SW 1271 (cell line): ENCODE data around the gene GJB3.
"Not testable (repeated sequence)": the region's sequence is repeated elsewhere in the genome, so short reads cannot be mapped to it uniquely, and the experiment has no call there.

Source experiments
- DNase-seq, 2 experiments: peaks; one replicate each; lab custom pipeline; 2025; lab: John Stamatoyannopoulos, UW

Gene GJB3

GRCh38 chr1:34761176-34761761, 19.7 kb upstream of the GJB3 start:
- DNase-seq, result no peak

GRCh38 chr1:34761776-34762307, 19.2 kb upstream of the GJB3 start:
- no peak for DNase-seq

DNA sequence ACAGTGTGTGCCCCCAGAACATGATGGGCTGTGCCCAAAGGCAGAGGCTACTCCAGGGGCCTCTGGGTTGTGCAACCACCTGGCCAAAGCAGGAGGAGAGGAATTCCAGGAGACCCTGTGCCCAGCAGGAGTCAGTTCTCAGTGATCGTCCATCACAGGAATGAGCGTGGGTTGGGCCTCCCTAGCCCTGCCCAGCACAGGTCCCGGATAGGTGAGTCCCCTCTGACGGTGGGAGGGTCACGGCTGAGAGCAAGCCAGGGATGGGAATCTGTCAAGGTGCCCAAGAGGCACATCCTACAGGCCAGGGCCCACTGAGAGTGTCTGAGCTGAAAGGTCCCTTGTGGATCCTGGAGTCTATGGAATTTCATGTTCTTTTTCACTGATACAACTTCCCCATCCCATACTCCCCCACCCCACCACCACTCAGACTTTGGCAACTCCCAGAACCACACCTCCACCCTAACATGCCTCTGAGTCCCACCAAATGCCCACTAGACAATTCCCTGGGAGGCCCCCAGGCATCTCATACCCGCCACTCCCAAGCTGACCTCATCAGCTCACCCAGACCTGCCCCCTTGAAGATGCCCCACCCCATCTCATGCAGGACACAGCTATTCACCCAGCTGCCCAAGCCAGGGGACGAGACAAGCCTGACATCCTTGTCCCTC, 18.4 kb upstream of the GJB3 start:
- peak in 1 of 2 experiments; percentile 25 for DNase-seq

DNA sequence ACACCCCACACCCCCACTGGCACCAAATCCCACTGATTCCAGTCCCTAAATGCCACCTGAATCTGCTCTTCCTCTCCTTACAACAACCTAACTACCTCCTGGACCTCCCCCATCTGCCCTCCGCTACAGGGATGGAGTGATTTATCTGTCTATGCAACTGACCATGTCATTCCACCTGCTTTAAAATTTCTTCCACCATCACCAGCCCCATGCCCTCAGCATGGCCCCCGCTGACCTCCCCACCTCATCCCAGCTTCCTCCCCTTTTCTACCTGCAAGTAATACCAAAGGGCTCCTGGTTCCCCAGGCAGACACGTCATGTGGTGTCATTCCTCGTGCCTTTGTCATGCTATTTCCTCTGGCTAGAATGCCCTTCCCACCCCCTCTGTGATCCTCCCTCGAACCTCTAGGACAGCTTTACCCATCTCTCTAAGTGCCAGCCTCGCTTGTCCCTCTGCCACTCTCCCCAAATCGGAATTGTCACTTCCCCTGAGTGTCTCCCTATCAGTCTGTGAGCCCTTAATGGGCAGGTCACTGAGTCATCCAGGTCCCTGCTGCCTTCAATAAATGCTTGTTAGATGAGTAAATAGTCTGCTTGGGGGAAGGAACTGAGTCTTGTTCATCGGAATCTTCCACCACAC, 17.8 kb upstream of the GJB3 start:
- peak; percentile 70 to 88 for DNase-seq

DNA sequence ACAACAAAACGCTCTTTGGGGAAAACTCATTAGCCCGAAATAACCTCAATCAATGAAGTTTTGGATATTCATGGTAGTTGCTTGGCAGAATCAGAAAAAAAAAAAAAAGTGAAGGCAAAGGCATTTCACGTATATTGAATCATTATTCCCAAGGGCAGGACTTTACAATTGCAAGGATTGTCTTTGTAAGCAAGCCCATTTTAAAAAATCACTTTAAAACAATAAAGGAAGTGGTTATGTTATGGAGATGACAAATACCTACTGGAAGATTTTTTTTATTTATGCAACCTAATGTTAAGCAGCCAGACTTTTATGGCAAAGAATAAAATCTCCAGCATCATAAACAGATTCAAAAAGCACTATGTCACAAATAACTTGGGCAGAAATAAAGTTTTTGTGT, 12.2 kb upstream of the GJB3 start:
- no peak for DNase-seq

- no peak for DNase-seq
Observed at GRCh38 chr1:34770891-34771504, 10.0 kb upstream of the GJB3 start.

- DNase-seq, result no peak
Observed at GRCh38 chr1:34771573-34772371, 9.2 kb upstream of the GJB3 start.

DNA sequence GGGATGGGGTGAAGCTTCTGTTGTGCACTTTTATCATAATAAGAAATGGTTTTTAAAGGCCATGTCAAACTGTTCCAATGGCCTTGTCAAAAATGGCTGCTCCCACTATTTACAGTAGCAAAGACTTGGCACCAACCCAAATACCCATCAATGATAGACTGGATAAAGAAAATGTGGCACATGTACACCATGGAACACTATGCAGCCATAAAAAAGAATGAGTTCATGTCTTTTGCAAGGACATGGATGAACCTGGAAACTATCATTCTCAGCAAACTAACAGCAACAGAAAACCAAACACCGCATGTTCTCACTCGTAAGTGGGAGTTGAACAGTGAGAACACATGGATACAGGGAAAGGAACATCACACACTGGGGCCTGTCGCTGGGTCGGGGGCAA, 7.9 kb upstream of the GJB3 start:
- not testable (repeated sequence) for DNase-seq

DNA sequence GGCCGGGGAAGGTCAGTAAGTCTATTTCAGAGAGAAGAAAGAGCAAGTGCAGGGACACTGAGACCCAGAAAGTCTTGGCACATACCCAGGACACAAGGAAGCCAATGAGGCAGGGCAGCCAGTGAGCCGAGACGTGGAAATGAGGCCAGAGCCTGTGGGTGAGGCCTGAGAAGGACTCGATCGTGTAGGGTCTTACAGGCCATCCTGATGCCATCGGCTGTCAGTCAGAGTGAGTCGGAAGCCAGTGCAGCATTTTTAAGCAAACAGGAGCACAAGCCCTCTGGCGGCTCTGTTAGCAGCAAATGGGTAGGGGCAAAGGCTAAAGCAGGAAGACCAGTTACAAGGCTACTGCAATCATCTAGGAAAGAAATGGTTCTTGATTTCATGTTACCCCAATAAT, 6.1 kb upstream of the GJB3 start:
- no peak for DNase-seq

GRCh38 chr1:34776911-34777310, 4.1 kb upstream of the GJB3 start:
- DNase-seq, result no peak

DNA sequence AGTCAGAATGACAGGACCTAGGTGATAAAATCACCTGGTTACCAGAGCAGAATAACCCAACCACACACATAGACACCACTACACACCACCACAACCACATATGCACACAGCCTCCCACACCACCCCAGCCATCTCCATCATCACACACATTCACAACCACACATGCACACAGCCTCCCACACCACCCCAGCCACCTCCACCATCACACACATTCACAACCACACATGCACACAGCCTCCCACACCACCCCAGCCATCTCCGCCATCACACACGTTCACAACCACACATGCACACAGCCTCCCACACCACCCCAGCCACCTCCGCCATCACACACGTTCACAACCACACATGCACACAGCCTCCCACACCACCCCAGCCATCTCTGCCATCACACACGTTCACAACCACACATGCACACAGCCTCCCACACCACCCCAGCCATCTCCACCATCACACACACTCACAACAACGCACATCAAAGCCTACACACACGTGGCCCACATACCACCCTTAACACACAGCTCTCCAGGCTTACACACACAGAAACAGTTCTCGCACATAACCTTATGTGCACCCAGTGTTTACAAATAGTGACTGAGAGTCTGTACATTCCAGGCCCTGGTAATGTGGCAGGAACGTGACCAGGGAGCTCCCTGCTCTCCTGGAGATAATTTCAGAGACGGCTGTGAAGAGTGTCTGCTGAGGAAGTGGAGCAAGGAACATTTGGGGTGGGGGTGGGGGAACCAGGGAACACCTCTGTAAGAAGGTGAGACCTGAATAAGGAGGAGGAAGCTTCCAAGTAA, 3.3 kb upstream of the GJB3 start:
- DNase-seq, result no peak

DNA sequence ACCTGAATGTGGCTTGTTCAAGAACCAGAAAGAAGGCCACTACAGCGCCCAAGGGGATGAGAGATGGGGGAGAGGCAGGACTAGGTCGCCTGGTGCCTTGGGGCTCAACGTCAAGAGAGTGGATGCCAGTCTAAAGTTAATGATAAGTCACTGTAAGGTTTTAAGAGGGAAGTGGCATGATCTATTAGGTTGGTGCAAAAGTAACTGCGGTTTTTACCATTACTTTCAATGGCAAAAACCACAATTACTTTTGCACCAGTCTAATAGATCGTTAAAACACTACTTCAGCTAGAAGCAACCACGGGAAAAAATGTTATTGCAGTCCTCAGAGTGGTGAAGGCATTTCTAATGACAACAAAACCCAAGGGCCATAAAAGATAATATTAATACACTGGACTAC, 2.6 kb upstream of the GJB3 start:
- DNase-seq, result no peak

GRCh38 chr1:34779005-34779404, 2.0 kb upstream of the GJB3 start:
- DNase-seq, result no peak

DNA sequence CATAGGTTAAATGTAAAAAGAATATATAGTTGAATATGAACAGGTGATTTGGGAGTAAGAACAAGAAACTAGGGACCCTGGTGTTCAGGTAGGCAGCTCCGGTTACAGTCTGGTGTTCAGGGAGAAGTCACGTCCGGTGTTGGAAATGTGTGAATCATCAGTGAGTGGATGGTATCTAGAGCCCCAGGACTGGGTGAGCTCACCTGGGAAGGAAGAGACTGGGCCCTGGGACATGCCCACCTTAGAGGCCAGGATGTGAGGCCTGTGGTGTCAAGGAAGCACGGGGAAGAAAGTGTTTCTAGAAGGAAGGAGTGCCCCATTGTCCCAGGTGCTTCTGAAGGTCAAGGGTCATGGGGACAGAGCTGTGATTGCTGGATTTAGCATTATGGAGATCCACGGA, 1.5 kb upstream of the GJB3 start:
- no peak for DNase-seq

- no peak for DNase-seq
Observed at GRCh38 chr1:34779962-34780361, 1.1 kb upstream of the GJB3 start.

DNA sequence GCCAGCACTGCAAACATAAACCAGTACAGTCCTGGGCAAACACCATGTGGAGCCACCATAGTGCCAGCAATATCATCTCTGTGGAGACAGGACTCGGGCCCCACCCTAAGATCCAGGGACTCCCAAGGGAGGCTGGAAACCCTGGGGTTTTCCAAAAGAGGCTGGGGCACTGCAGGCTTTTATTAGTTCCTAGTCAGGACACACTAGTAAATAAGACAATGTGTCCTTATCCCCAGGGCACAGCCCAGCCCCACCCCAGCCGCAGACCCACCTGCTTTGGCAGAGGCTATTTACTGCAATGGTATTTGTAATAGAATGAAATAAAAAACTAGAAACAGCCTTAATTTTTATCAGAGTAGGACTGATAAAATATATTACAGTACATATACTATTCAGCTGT, 486 bp upstream of the GJB3 start:
- no peak for DNase-seq

GRCh38 chr1:34781844-34782391, 904 bp downstream of the GJB3 start:
- DNase-seq, result no peak

DNA sequence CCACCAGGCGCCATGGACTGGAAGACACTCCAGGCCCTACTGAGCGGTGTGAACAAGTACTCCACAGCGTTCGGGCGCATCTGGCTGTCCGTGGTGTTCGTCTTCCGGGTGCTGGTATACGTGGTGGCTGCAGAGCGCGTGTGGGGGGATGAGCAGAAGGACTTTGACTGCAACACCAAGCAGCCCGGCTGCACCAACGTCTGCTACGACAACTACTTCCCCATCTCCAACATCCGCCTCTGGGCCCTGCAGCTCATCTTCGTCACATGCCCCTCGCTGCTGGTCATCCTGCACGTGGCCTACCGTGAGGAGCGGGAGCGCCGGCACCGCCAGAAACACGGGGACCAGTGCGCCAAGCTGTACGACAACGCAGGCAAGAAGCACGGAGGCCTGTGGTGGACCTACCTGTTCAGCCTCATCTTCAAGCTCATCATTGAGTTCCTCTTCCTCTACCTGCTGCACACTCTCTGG, 3.8 kb downstream of the GJB3 start:
- no peak for DNase-seq

GRCh38 chr1:34785231-34785874, 4.3 kb downstream of the GJB3 start:
- no peak for DNase-seq

DNA sequence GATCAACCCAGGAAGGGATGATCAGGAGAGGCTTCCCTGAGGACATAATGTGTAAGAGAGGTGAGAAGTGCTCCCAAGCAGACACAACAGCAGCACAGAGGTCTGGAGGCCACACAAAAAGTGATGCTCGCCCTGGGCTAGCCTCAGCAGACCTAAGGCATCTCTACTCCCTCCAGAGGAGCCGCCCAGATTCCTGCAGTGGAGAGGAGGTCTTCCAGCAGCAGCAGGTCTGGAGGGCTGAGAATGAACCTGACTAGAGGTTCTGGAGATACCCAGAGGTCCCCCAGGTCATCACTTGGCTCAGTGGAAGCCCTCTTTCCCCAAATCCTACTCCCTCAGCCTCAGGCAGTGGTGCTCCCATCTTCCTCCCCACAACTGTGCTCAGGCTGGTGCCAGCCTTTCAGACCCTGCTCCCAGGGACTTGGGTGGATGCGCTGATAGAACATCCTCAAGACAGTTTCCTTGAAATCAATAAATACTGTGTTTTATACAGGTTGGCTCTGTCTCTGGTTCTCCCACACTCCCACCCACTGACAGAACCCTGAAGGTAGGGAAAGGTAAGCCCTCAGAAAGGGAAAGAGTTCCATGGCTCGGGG, 5.0 kb downstream of the GJB3 start:
- DNase-seq, result no peak
